Measurements from ENCODE around the gene CEP164. TPM values are rescaled to one million over a fixed set of nuclear protein-coding genes. Genes with fewer than 3 reads are reported as not detected.
"Not testable (repeated sequence)": the region's sequence is repeated elsewhere in the genome, so short reads cannot be mapped to it uniquely, and the experiment has no call there.

Gene CEP164
- total RNA-seq, 2 experiments from 2014 or later, result 29.3 to 32.6 TPM

- POLR2A ChIA-PET, result no interaction called here
- no peaks in the 10 kb centered on the region for H3K9me3 Mint-ChIP-seq
- no peaks in the 10 kb centered on the region for H3K36me3 Mint-ChIP-seq
- CTCF ChIA-PET, result interaction anchor here (0.9 to 4.0 kb wide), 5 partner anchors 13 to 365 kb away, joined by 3 to 32 read pairs (median 9); no protein-coding TSS in a partner anchor
- H3K27ac Mint-ChIP-seq, result no peak overlapping the region
- intact Hi-C loops (cut with micrococcal nuclease), result no loop called here
- no peak overlapping the region for H3K4me3 Mint-ChIP-seq
- no peaks in the 10 kb centered on the region for H3K4me1 Mint-ChIP-seq (ENCODE audit: low read depth)
- DNase-seq, result no peak
- peaks cover 31% of the 10 kb centered on the region for H3K27me3 Mint-ChIP-seq
These were observed 114.6 kb downstream of the CEP164 start for GRCh38 chr11:117442049-117442868.

DNA sequence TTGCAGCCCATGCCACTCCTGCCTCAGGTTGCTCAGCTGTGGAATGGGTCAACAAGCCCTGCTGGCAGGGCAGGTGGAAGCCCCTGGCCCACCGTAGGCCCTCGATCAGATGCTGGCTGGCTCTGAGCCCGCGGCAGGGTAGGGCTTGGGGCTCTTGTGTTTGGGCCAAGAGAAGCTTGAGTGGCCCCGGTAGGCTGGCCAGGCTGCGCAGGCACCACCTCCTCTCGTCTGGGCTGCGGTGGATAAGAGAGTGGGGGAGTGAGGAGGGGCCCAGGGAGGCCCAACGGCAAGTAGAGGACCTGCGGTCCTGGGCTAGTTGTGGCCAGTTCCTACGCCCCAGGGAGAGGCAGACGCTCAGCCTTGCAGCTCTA is 115.2 kb downstream of the CEP164 start:
- DNase-seq, result no peak
- Mint-ChIP-seq H3K4me1 (ENCODE audit: low read depth) (no peaks in the 10 kb centered on the region), H3K27ac (no peak overlapping the region), H3K27me3 (peaks cover 31% of the 10 kb centered on the region), H3K9me3 (no peaks in the 10 kb centered on the region), H3K36me3 (no peaks in the 10 kb centered on the region), H3K4me3 (no peak overlapping the region)
- ChIA-PET CTCF (interaction anchor here (0.9 to 4.0 kb wide), 6 partner anchors 12 to 365 kb away, joined by 3 to 32 read pairs (median 6); no protein-coding TSS in a partner anchor), POLR2A (no interaction called here)
- intact Hi-C loops (cut with micrococcal nuclease), result no loop called here

- H3K36me3 Mint-ChIP-seq, result no peaks in the 10 kb centered on the region
- H3K27me3 Mint-ChIP-seq, result peaks cover 32% of the 10 kb centered on the region
- no peak overlapping the region for H3K4me3 Mint-ChIP-seq
- no peak overlapping the region for H3K27ac Mint-ChIP-seq
- intact Hi-C loops (cut with micrococcal nuclease), result no loop called here
- peak; percentile 66 for DNase-seq
- H3K9me3 Mint-ChIP-seq, result no peaks in the 10 kb centered on the region
- H3K4me1 Mint-ChIP-seq (ENCODE audit: low read depth), result no peaks in the 10 kb centered on the region
- POLR2A ChIA-PET, result no interaction called here
- CTCF ChIA-PET, result interaction anchor here (0.7 to 4.0 kb wide), 8 partner anchors 13 to 364 kb away, joined by 3 to 32 read pairs (median 4); no protein-coding TSS in a partner anchor
These were observed 115.9 kb downstream of the CEP164 start for GRCh38 chr11:117443266-117444186.

GRCh38 chr11:117444256-117444655 is 116.6 kb downstream of the CEP164 start:
- Mint-ChIP-seq H3K4me3 (no peak overlapping the region), H3K27ac (no peak overlapping the region), H3K27me3 (peaks cover 32% of the 10 kb centered on the region), H3K36me3 (no peaks in the 10 kb centered on the region), H3K9me3 (no peaks in the 10 kb centered on the region), H3K4me1 (ENCODE audit: low read depth) (no peaks in the 10 kb centered on the region)
- CTCF ChIA-PET, result interaction anchor here (0.7 to 4.0 kb wide), 6 partner anchors 13 to 177 kb away, joined by 3 to 32 read pairs (median 7); no protein-coding TSS in a partner anchor
- DNase-seq, result no peak
- intact Hi-C loops (cut with micrococcal nuclease), result no loop called here
- POLR2A ChIA-PET, result no interaction called here

- Mint-ChIP-seq H3K4me3 (no peak overlapping the region), H3K9me3 (no peaks in the 10 kb centered on the region), H3K27me3 (peaks cover 31% of the 10 kb centered on the region), H3K4me1 (ENCODE audit: low read depth) (no peaks in the 10 kb centered on the region), H3K36me3 (no peaks in the 10 kb centered on the region), H3K27ac (no peak overlapping the region)
- ChIA-PET CTCF (interaction anchor here (0.7 to 4.0 kb wide), 5 partner anchors 14 to 176 kb away, joined by 3 to 32 read pairs (median 5); no protein-coding TSS in a partner anchor), POLR2A (no interaction called here)
- intact Hi-C loops (cut with micrococcal nuclease), result no loop called here
- no peak for DNase-seq
These were observed 117.3 kb downstream of the CEP164 start for GRCh38 chr11:117444711-117445658.

DNA sequence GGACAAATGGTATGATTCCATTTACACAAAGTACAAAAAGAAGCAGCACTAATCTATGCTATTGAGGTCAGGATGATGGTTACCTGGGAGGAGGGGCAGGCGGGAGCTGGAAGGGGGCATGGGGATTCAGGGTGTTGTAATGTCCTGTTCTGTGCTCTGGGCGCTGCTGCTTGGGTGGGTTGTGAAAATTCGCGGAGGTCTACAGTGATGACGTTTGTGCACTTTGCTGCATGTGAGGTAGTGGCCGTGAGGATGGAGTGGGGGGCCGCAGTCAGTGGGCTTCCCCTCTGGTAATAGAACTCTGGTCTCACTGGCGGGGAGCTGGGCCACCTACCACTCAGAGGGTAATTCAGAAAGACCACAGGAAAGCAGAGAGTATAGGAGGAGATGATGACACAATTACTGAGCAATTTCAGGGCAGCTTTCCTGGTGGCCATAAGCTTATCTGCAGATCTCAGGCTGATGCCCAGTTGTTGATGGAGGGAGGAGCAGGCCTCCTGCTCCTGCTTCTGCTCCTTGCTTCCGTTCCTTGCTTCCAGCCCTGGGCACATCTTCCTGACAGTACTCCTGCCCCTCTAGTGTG is 121.5 kb downstream of the CEP164 start:
- H3K4me1 Mint-ChIP-seq (ENCODE audit: low read depth), result no peaks in the 10 kb centered on the region
- CTCF ChIA-PET, result interaction anchor here (0.6 to 2.2 kb wide), 2 partner anchors 23 to 172 kb away, joined by 3 to 8 read pairs; no protein-coding TSS in a partner anchor

GRCh38 chr11:117453886-117454563 is 126.4 kb downstream of the CEP164 start:
- Mint-ChIP-seq H3K36me3 (peaks cover 16% of the 10 kb centered on the region), H3K4me1 (ENCODE audit: low read depth) (peaks cover 31% of the 10 kb centered on the region), H3K4me3 (no peak overlapping the region), H3K27me3 (peaks cover 10% of the 10 kb centered on the region), H3K27ac (no peak overlapping the region), H3K9me3 (peaks cover 18% of the 10 kb centered on the region)
- CTCF ChIA-PET, result interaction anchor here (1.5 kb wide), 1 partner anchor 28 kb away, joined by 7 read pairs; no protein-coding TSS in a partner anchor
- DNase-seq, result no peak
- POLR2A ChIA-PET, result no interaction called here
- intact Hi-C loops (cut with micrococcal nuclease), result no loop called here

More for the DNA sequence above, 121.5 kb downstream of the CEP164 start:
- POLR2A ChIA-PET, result no interaction called here
- Mint-ChIP-seq H3K27ac (no peak overlapping the region), H3K4me3 (no peak overlapping the region), H3K36me3 (peaks cover 6% of the 10 kb centered on the region), H3K27me3 (peaks cover 11% of the 10 kb centered on the region), H3K9me3 (peaks cover 8% of the 10 kb centered on the region)
- intact Hi-C loops (cut with micrococcal nuclease), result no loop called here
- DNase-seq, result no peak

DNA sequence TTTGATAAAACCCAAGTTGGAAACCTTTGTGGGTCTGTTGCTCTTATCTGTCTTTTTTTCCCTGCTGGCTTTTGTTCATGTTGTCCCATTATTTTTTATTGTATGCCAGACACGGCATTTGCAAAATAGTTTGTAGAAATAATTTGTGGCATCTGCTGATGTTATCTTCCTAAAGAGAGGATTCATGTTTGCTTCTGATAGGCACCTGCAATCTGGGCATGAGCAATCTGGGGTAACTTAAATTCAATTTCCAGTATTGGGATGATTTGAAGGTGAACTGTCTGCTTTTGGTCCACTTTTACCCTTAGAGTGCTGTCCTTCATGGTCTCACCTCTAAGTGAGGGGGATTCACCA is 126.9 kb downstream of the CEP164 start:
- DNase-seq, result no peak
- H3K4me3 Mint-ChIP-seq, result no peak overlapping the region
- peaks cover 16% of the 10 kb centered on the region for H3K36me3 Mint-ChIP-seq
- ChIA-PET CTCF (no interaction called here), POLR2A (no interaction called here)
- peaks cover 10% of the 10 kb centered on the region for H3K27me3 Mint-ChIP-seq
- H3K27ac Mint-ChIP-seq, result no peak overlapping the region
- intact Hi-C loops (cut with micrococcal nuclease), result no loop called here
- peaks cover 31% of the 10 kb centered on the region for H3K4me1 Mint-ChIP-seq (ENCODE audit: low read depth)
- H3K9me3 Mint-ChIP-seq, result peaks cover 18% of the 10 kb centered on the region

DNA sequence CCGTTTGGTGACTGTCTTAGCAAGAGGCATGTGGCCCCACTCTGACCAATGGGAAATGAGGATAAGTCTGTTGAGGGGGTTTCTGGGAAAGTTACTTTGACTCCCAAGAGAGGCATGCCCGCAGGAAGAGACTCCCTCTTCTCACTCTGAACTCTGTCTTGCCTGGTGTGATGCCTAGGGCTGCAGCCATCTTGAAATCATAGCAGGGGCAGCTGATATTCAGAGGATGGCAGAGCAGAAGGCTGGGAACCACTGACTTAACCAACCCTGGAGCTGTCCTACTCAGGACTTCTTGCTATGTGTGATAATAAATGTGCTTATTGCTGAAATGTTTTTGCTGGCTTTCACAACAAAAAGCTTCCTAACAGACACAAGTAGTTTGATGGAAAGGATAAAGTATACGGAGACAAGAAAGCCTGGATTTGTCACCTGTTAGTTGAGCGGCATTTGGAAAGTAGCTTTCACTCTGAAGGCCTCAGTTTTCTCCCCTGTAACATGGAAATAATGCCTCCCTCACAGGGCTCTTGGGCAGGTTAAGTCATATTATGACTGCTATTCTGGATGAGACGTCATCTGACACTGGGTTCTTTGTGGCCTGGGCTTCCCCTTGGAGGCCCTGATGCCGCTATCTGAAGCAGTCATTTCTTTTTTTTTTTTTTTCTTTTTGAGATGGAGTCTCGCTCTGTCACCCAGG is 128.5 kb downstream of the CEP164 start:
- Mint-ChIP-seq H3K4me3 (peak overlapping the region; percentile 13), H3K36me3 (peaks cover 16% of the 10 kb centered on the region), H3K27me3 (peaks cover 10% of the 10 kb centered on the region), H3K4me1 (ENCODE audit: low read depth) (peaks cover 31% of the 10 kb centered on the region), H3K27ac (peak overlapping the region; percentile 88), H3K9me3 (peaks cover 18% of the 10 kb centered on the region)
- POLR2A ChIA-PET, result interaction anchor here (0.6 kb wide), 1 partner anchor 129 kb away, joined by 3 read pairs; no protein-coding TSS in a partner anchor
- intact Hi-C loops (cut with micrococcal nuclease), result loop anchor here (1.0 to 5.0 kb wide), 4 partner anchors 18 to 546 kb away; partner anchors contain the start of genes PCSK7 and RNF214
- DNase-seq, result peak; percentile 79
- CTCF ChIA-PET, result interaction anchor here (0.5 to 1.6 kb wide), 7 partner anchors 13 to 365 kb away, joined by 3 to 8 read pairs (median 4); no protein-coding TSS in a partner anchor

GRCh38 chr11:117456721-117457029 is 129.0 kb downstream of the CEP164 start:
- ChIA-PET CTCF (interaction anchor here (0.5 to 1.6 kb wide), 7 partner anchors 12 to 365 kb away, joined by 3 to 8 read pairs (median 4); no protein-coding TSS in a partner anchor), POLR2A (interaction anchor here (0.6 kb wide), 1 partner anchor 129 kb away, joined by 3 read pairs; no protein-coding TSS in a partner anchor)
- intact Hi-C loops (cut with micrococcal nuclease), result loop anchor here (1.0 to 5.0 kb wide), 4 partner anchors 18 to 546 kb away; partner anchors contain the start of genes PCSK7 and RNF214
- DNase-seq, H3K4me3 Mint-ChIP-seq, H3K27me3 Mint-ChIP-seq: not testable (repeated sequence)
- Mint-ChIP-seq H3K27ac (peak overlapping the region; percentile 88), H3K36me3 (peaks cover 16% of the 10 kb centered on the region), H3K4me1 (ENCODE audit: low read depth) (peaks cover 31% of the 10 kb centered on the region), H3K9me3 (peaks cover 18% of the 10 kb centered on the region)

Data from activated CD4-positive, alpha-beta memory T cell treated with anti-CD3 and anti-CD28 coated beads for 36 hours (primary cell).